Chondrocyte (in vitro differentiated cells): ENCODE measurements around the gene PLEKHG4B. TPM values are rescaled to one million over a fixed set of nuclear protein-coding genes. Genes with fewer than 3 reads are reported as not detected.

Experiments
- DNase-seq: peaks from one replicate; pipeline ENCODE4 v3.0.0; 2021; ENCODE audit warnings: mixed read lengths, low spot score
- H3K27ac Mint-ChIP-seq: one replicate; pipeline ENCODE4 v1.8.0; 2021; ENCODE audit warnings: mild to moderate bottlenecking, moderate library complexity, mixed read lengths; ENCODE audit not compliant: unreplicated experiment
- H3K27me3 Mint-ChIP-seq: 2 replicates; pipeline ENCODE4 v1.8.0; 2021; ENCODE audit warnings: low read depth, mixed read lengths
- H3K36me3 Mint-ChIP-seq: 2 replicates; pipeline ENCODE4 v1.8.0; 2021; ENCODE audit warnings: low read depth, mixed read lengths
- H3K4me1 Mint-ChIP-seq: 2 replicates; pipeline ENCODE4 v1.8.0; 2021; ENCODE audit warnings: low read depth, mild to moderate bottlenecking, mixed read lengths
- H3K4me3 Mint-ChIP-seq: one replicate; pipeline ENCODE4 v1.8.0; 2021; ENCODE audit warnings: mild to moderate bottlenecking, moderate library complexity, mixed read lengths; ENCODE audit not compliant: unreplicated experiment
- H3K9me3 Mint-ChIP-seq: 2 replicates; pipeline ENCODE4 v1.8.0; 2021; ENCODE audit warnings: low read depth, mixed read lengths
- CTCF ChIP-seq: fragments of 200-600 bp; sonication (generic); IDR thresholded peaks from 2 replicates; pipeline ENCODE4 v1.5.0; 2021; ENCODE audit warnings: antibody characterized with exemption, mild to moderate bottlenecking, moderate library complexity
- total RNA-seq: library from RNA; stranded (reverse); gene quantifications from 3 replicates; pipeline ENCODE4 v1.2.1, GENCODE V29; 2021

Gene PLEKHG4B
- total RNA-seq, 1 donor from 2014 or later: 2.0 TPM

GRCh38 chr5:201672-202071 is 109.7 kb downstream of the PLEKHG4B start:
- Mint-ChIP-seq H3K9me3 (no peaks in the 10 kb centered on the region), H3K4me1 (peaks cover 6% of the 10 kb centered on the region), H3K27me3 (no peaks in the 10 kb centered on the region), H3K4me3 (no peak overlapping the region), H3K36me3 (peaks cover 13% of the 10 kb centered on the region), H3K27ac (no peak overlapping the region)
- TF ChIP-seq CTCF: no peak
- no peak for DNase-seq

- TF ChIP-seq CTCF: no peak
- no peak for DNase-seq
- Mint-ChIP-seq H3K27ac (no peak overlapping the region), H3K9me3 (no peaks in the 10 kb centered on the region), H3K4me3 (no peak overlapping the region), H3K36me3 (peaks cover 15% of the 10 kb centered on the region), H3K4me1 (peaks cover 11% of the 10 kb centered on the region), H3K27me3 (no peaks in the 10 kb centered on the region)
These were observed 111.4 kb downstream of the PLEKHG4B start for GRCh38 chr5:203246-203930.

- TF ChIP-seq CTCF: no peak
- H3K9me3 Mint-ChIP-seq: no peaks in the 10 kb centered on the region
- no peaks in the 10 kb centered on the region for H3K27me3 Mint-ChIP-seq
- H3K27ac Mint-ChIP-seq: no peak overlapping the region
- H3K36me3 Mint-ChIP-seq: peaks cover 13% of the 10 kb centered on the region
- peaks cover 11% of the 10 kb centered on the region for H3K4me1 Mint-ChIP-seq
- no peak overlapping the region for H3K4me3 Mint-ChIP-seq
- no peak for DNase-seq
These were observed 112.0 kb downstream of the PLEKHG4B start for GRCh38 chr5:204001-204400.

- H3K4me1 Mint-ChIP-seq: peaks cover 11% of the 10 kb centered on the region
- no peak for DNase-seq
- no peak overlapping the region for H3K4me3 Mint-ChIP-seq
- no peaks in the 10 kb centered on the region for H3K27me3 Mint-ChIP-seq
- TF ChIP-seq CTCF: no peak
- peaks cover 13% of the 10 kb centered on the region for H3K36me3 Mint-ChIP-seq
- no peak overlapping the region for H3K27ac Mint-ChIP-seq
- H3K9me3 Mint-ChIP-seq: no peaks in the 10 kb centered on the region
These were observed 112.5 kb downstream of the PLEKHG4B start for GRCh38 chr5:204462-204861.

- H3K4me3 Mint-ChIP-seq: no peak overlapping the region
- peaks cover 13% of the 10 kb centered on the region for H3K36me3 Mint-ChIP-seq
- no peaks in the 10 kb centered on the region for H3K9me3 Mint-ChIP-seq
- H3K27ac Mint-ChIP-seq: no peak overlapping the region
- H3K4me1 Mint-ChIP-seq: peaks cover 11% of the 10 kb centered on the region
- no peak for DNase-seq
- H3K27me3 Mint-ChIP-seq: no peaks in the 10 kb centered on the region
- TF ChIP-seq CTCF: no peak
These were observed 113.2 kb downstream of the PLEKHG4B start for GRCh38 chr5:204966-205670.
